Transverse colon (tissue), 4 donors: ENCODE results near the gene GSDME. TPM values are rescaled to one million over a fixed set of nuclear protein-coding genes. Genes with fewer than 3 reads are reported as not detected.
A peak's percentile ranks its signal among the peaks of the same experiment; 100 is the strongest.

ENCODE experiments used
- DNase-seq: peaks from one replicate; pipeline ENCODE4 v3.0.0-alpha.2; 2019
- H3K27ac ChIP-seq, 4 donors: fragments of 200-600 bp; sonication (generic); 2 replicates each; pipeline ENCODE4 v1.5.1; 2016 to 2018; ENCODE audit warnings: inconsistent platforms in 4 of 4
- H3K27me3 ChIP-seq: fragments of 200-600 bp; sonication (generic); 2 replicates; pipeline ENCODE4 v1.5.1; 2017; ENCODE audit warnings: inconsistent platforms
- H3K36me3 ChIP-seq, 4 donors: fragments of 200-600 bp; sonication (generic); 2 replicates each; pipeline ENCODE4 v1.5.1; 2017 to 2019; ENCODE audit warnings: inconsistent platforms in 4 of 4
- H3K4me1 ChIP-seq, 4 donors: fragments of 200-600 bp; sonication (generic); 2 replicates each; pipeline ENCODE4 v1.5.1; 2017 to 2020; ENCODE audit warnings: inconsistent platforms in 4 of 4
- H3K4me3 ChIP-seq, 4 donors: fragments of 200-600 bp; sonication (generic); 1 replicate in 1 of 4; 2 replicates in 3 of 4; pipeline versions ENCODE4 v1.5.1 to v1.6.1; 2017 to 2019; ENCODE audit warnings: inconsistent platforms in 4 of 4
- H3K9me3 ChIP-seq, 2 donors: fragments of 200-600 bp; sonication (generic); 2 replicates each; pipeline ENCODE4 v1.5.1; 2017 to 2019; ENCODE audit warnings: inconsistent platforms in 2 of 2
- CTCF ChIP-seq, 5 experiments: fragments of 200-600 bp in 3 of 5; fragments of 450-650 bp in 2 of 5; sonication (generic) in 3 of 5; IDR thresholded peaks; 1 replicate in 2 of 5; 2 replicates in 3 of 5; pipeline ENCODE4 v1.5.1; 2016 to 2017; ENCODE audit warnings: antibody characterized with exemption in 5 of 5, inconsistent platforms in 3 of 5, mild to moderate bottlenecking in 2 of 5, moderate library complexity in 1 of 5
- EP300 ChIP-seq: sonication (generic); formaldehyde crosslinking; IDR thresholded peaks from one replicate; pipeline ENCODE4 v1.6.1; 2017; ENCODE audit warnings: antibody characterized with exemption, low read depth
- POLR2A ChIP-seq: fragments of 450-650 bp; IDR thresholded peaks from one replicate; pipeline ENCODE4 v1.6.1; 2016; ENCODE audit warnings: antibody characterized with exemption, mild to moderate bottlenecking, moderate library complexity
- POLR2AphosphoS5 ChIP-seq, 3 donors: sonication (generic); formaldehyde crosslinking; IDR thresholded peaks; one replicate each; pipeline ENCODE4 v1.6.1; 2016; ENCODE audit warnings: antibody characterized with exemption in 3 of 3
- WGBS, 2 donors: methylation state at CpG; one replicate each; pipeline ENCODE4 v1.1.5; 2018; ENCODE audit warnings: low coverage in 1 of 2; 5-methylcytosine and 5-hydroxymethylcytosine counted together
- in situ Hi-C, 4 donors: fragments of 200-750 bp; cut with MboI; loops; one replicate each; pipeline versions ENCODE4 v1.15.0 to v1.15.1; 2017; ENCODE audit warnings: low sequenced_read_pairs in 3 of 4, low pct_ligation_motif_present in 1 of 4, low pct_unique_long_range_greater_than_20kb in 1 of 4
- intact Hi-C: fragments of 100-400 bp; cut with DNase I; formaldehyde crosslinking; loops from one replicate; pipeline ENCODE4 v1.15.1; 2023; ENCODE audit warnings: low total_unique reads
- total RNA-seq, 4 donors: library from RNA; depleted of rRNA; stranded (reverse); fragments of >200 nt; gene quantifications; one replicate each; pipeline ENCODE4 v1.1.0, GENCODE V29; 2016

The GSDME gene
- total RNA-seq, 4 donors from 2014 or later: 2.2 to 5.2 TPM; not detected in 2

GRCh38 chr7:24685708-24686107, 71.6 kb downstream of the GSDME start:
- WGBS, 2 donors: 96% methylated on average over 1 of the region's 1 CpG; no CpG with 5 or more reads in 1 of the 2 donors
- Histone ChIP-seq H3K4me1 (no peaks in the 10 kb centered on the region), H3K27me3 (no peaks in the 10 kb centered on the region), H3K9me3 (no peaks in the 10 kb centered on the region), H3K27ac (no peak overlapping the region), H3K4me3 (no peak overlapping the region), H3K36me3 (no peaks in the 10 kb centered on the region)
- intact Hi-C loops (no loop called here), in situ Hi-C loops (no loop called here)
- TF ChIP-seq POLR2A (no peak), EP300 (no peak), CTCF (IDR thresholded peaks at IDR 0.05) (no peak), POLR2AphosphoS5 (IDR thresholded peaks at IDR 0.05) (no peak)
- no peak for DNase-seq

GRCh38 chr7:24670782-24671181, 86.5 kb downstream of the GSDME start:
- DNase-seq: no peak
- H3K36me3 ChIP-seq: no peaks in the 10 kb centered on the region
- intact Hi-C loops (no loop called here), in situ Hi-C loops (loop anchor here in 3 of 4 donors (25.0 kb wide), 4 partner anchors 258 to 1108 kb away; partner anchors contain the start of gene NPY (in 1 of the 3))
- H3K27ac ChIP-seq: no peak overlapping the region
- no peak overlapping the region for H3K4me3 ChIP-seq
- H3K9me3 ChIP-seq: no peaks in the 10 kb centered on the region
- TF ChIP-seq POLR2A: no peak
- TF ChIP-seq CTCF (IDR thresholded peaks at IDR 0.05): no peak
- H3K4me1 ChIP-seq: peaks cover 0 to 8% (median 0%) of the 10 kb centered on the region in 4 donors
- no peaks in the 10 kb centered on the region for H3K27me3 ChIP-seq

DNA sequence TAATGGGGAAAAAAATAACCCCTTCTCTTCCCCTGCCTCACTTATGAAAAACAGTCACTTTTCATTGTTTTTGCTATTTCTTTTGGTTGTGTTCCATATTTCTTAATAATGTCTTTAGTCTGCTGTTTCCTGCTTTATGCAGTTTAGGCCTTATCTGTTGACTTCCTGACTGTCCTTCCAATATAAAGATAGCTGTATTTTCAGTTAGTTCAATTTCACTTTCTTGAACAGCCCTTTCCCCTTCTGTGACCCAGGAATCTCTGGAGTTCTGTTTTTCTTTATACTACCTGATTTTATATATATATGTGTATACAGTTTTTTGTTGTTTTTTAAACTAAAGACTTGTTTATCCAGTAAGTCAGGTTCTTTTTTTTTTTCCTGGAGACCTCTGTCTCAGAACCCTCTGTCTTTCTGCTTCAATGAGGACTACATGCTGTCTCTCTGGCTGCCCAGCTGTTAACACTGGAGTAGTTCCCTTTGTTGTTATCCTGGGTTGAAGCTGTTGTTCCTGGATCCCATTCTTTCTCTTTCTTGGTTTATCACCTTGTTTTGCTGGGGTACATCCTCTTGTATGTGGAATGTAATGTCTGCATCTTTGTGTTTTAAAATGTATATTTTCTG, 87.2 kb downstream of the GSDME start:
- no peaks in the 10 kb centered on the region for H3K9me3 ChIP-seq
- no peak overlapping the region for H3K27ac ChIP-seq
- TF ChIP-seq EP300 (no peak), POLR2AphosphoS5 (IDR thresholded peaks at IDR 0.05) (no peak), POLR2A (no peak), CTCF (IDR thresholded peaks at IDR 0.05) (no peak)
- DNase-seq: no peak
- peaks cover 0 to 8% (median 0%) of the 10 kb centered on the region in 4 donors for H3K4me1 ChIP-seq
- no peak overlapping the region for H3K4me3 ChIP-seq
- in situ Hi-C loops: loop anchor here in 3 of 4 donors (25.0 kb wide), 4 partner anchors 258 to 1108 kb away; partner anchors contain the start of gene NPY (in 1 of the 3)
- no peaks in the 10 kb centered on the region for H3K36me3 ChIP-seq
- no peaks in the 10 kb centered on the region for H3K27me3 ChIP-seq
- intact Hi-C loops: no loop called here

DNA sequence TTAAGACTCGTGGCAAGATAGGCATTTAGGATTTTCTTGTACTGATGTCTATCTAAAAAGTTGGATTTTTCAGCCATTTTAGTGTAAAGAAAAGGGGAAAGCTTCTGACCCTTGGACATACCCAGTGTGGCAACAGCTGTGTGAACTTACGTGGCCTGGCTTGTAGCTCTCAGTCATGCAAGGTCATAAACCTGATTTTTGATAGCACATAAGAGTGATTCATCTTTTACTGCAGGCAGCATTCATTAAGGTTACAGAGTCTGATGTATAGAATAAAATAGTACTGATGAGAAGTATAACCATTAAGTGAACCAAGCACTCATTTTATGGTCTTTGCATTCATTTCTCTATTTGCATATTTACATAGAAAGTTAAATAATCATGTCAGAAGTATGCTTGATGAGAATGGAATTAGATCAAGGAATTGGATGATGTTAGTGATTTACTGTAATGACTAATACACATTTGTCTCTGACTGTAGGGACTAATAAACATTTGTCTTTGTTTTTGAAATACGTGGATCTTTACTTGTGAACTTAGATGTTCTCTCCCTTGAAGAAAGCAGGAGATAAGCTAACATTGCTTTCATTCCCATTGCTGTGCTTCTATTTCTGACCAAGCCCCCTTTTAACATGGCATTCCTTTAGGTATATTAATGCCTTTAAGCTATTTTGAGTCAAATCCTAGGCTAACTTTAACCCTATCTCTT, 88.2 kb downstream of the GSDME start:
- Histone ChIP-seq H3K27me3 (no peaks in the 10 kb centered on the region), H3K4me1 (peaks cover 0 to 8% (median 0%) of the 10 kb centered on the region in 4 donors), H3K27ac (no peak overlapping the region), H3K36me3 (no peaks in the 10 kb centered on the region), H3K9me3 (no peaks in the 10 kb centered on the region), H3K4me3 (no peak overlapping the region)
- peak; percentile 25 for DNase-seq
- intact Hi-C loops: no loop called here
- 43 to 53% methylated on average over 3 of the region's 3 CpGs for WGBS, 2 donors
- in situ Hi-C loops: loop anchor here in 3 of 4 donors (25.0 kb wide), 4 partner anchors 257 to 1107 kb away; partner anchors contain the start of gene NPY (in 1 of the 3)
- TF ChIP-seq CTCF (IDR thresholded peaks at IDR 0.05): no peak
- TF ChIP-seq POLR2A: no peak
- TF ChIP-seq POLR2AphosphoS5 (IDR thresholded peaks at IDR 0.05): no peak
- no peak for TF ChIP-seq EP300
